Left hindlimb (tissue), 1 donor: ENCODE data around the gene KIF17.

Experiments
- DNase-seq: peaks from one replicate; pipeline ENCODE4 v3.0.0-alpha.2; 2018

KIF17 gene

GRCh38 chr1:20709868-20710267, 7.9 kb downstream of the KIF17 start:
- no peak for DNase-seq

- no peak for DNase-seq
Observed at GRCh38 chr1:20708891-20709290, 8.9 kb downstream of the KIF17 start.

- DNase-seq = no peak
Observed at GRCh38 chr1:20708057-20708456, 9.8 kb downstream of the KIF17 start.

GRCh38 chr1:20706841-20707240, 11.0 kb downstream of the KIF17 start:
- no peak for DNase-seq

GRCh38 chr1:20705203-20705755, 12.5 kb downstream of the KIF17 start:
- no peak for DNase-seq

GRCh38 chr1:20704390-20705202, 13.2 kb downstream of the KIF17 start:
- no peak for DNase-seq

GRCh38 chr1:20703124-20703756, 14.6 kb downstream of the KIF17 start:
- DNase-seq = no peak

GRCh38 chr1:20702416-20702815, 15.4 kb downstream of the KIF17 start:
- no peak for DNase-seq

- DNase-seq = no peak
Observed at GRCh38 chr1:20701847-20702246, 16.0 kb downstream of the KIF17 start.

GRCh38 chr1:20701446-20701845, 16.4 kb downstream of the KIF17 start:
- DNase-seq = no peak

GRCh38 chr1:20700636-20701215, 17.1 kb downstream of the KIF17 start:
- no peak for DNase-seq

- DNase-seq = no peak
Observed at GRCh38 chr1:20699558-20699957, 18.2 kb downstream of the KIF17 start.

- DNase-seq = no peak
Observed at GRCh38 chr1:20698195-20698910, 19.5 kb downstream of the KIF17 start.

- DNase-seq = no peak
Observed at GRCh38 chr1:20697563-20697962, 20.2 kb downstream of the KIF17 start.

- peak; percentile 91 for DNase-seq
Observed at GRCh38 chr1:20696397-20697333, 21.1 kb downstream of the KIF17 start.

- DNase-seq = no peak
Observed at GRCh38 chr1:20695515-20695914, 22.3 kb downstream of the KIF17 start.

GRCh38 chr1:20693623-20694022, 24.2 kb downstream of the KIF17 start:
- no peak for DNase-seq

GRCh38 chr1:20691872-20692271, 25.9 kb downstream of the KIF17 start:
- DNase-seq = no peak

- no peak for DNase-seq
Observed at GRCh38 chr1:20689645-20690056, 28.2 kb downstream of the KIF17 start.

- no peak for DNase-seq
Observed at GRCh38 chr1:20686883-20687725, 30.7 kb downstream of the KIF17 start.

GRCh38 chr1:20685741-20686140, 32.1 kb downstream of the KIF17 start:
- no peak for DNase-seq
